ENCODE results near the gene RAD23B.
A peak's percentile ranks its signal among the peaks of the same experiment; 100 is the strongest.

Gene RAD23B

DNA sequence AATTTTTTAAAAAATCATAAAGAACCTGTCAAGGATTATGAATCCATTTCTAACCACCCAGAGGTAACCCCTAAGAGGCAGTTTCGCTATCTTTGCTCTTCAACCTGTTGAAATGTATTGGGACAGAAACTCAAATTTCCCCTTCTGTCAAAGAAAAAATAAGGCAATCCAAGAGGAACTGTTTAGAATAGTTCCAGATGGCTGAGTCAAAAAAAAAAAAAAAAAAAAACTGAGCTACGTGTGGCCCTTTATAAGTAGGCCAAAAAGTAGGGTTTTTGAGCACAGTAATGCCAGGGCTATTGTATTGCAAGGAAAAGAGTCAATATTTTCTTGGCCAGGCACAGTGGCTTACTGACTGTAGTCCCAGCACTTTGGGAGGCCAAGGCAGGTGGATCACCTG is 94.9 kb downstream of the RAD23B start:
- peak; percentile 69 for DNase-seq (ENCODE audit: low spot score)
